Measurements from ENCODE around the gene GPAM. TPM values are rescaled to one million over a fixed set of nuclear protein-coding genes. Genes with fewer than 3 reads are reported as not detected.

The GPAM gene
- total RNA-seq, 1 donor from 2014 or later: 10.8 TPM

GRCh38 chr10:112218036-112218390 lies 34.4 kb upstream of the GPAM start:
- no peak for DNase-seq (ENCODE audit: low spot score)
- H3K4me1 Mint-ChIP-seq (ENCODE audit: low read depth): no peaks in the 10 kb centered on the region
- H3K27ac Mint-ChIP-seq (ENCODE audit: unreplicated experiment): no peak overlapping the region
- no peak for TF ChIP-seq CTCF (IDR thresholded peaks at IDR 0.05)
- no peaks in the 10 kb centered on the region for H3K36me3 Mint-ChIP-seq (ENCODE audit: low read depth)
- no peak overlapping the region for H3K4me3 Mint-ChIP-seq (ENCODE audit: unreplicated experiment)
- H3K27me3 Mint-ChIP-seq (ENCODE audit: low read depth): peaks cover 3% of the 10 kb centered on the region
- peaks cover 7% of the 10 kb centered on the region for H3K9me3 Mint-ChIP-seq (ENCODE audit: low read depth)

GRCh38 chr10:112217386-112218035 lies 33.9 kb upstream of the GPAM start:
- Mint-ChIP-seq H3K27ac (ENCODE audit: unreplicated experiment) (no peak overlapping the region), H3K4me1 (ENCODE audit: low read depth) (no peaks in the 10 kb centered on the region), H3K4me3 (ENCODE audit: unreplicated experiment) (no peak overlapping the region), H3K36me3 (ENCODE audit: low read depth) (no peaks in the 10 kb centered on the region), H3K9me3 (ENCODE audit: low read depth) (peaks cover 7% of the 10 kb centered on the region), H3K27me3 (ENCODE audit: low read depth) (peaks cover 3% of the 10 kb centered on the region)
- no peak for TF ChIP-seq CTCF (IDR thresholded peaks at IDR 0.05)
- no peak for DNase-seq (ENCODE audit: low spot score)

GRCh38 chr10:112216966-112217365 lies 33.4 kb upstream of the GPAM start:
- DNase-seq (ENCODE audit: low spot score): no peak
- H3K27me3 Mint-ChIP-seq (ENCODE audit: low read depth): peaks cover 3% of the 10 kb centered on the region
- H3K27ac Mint-ChIP-seq (ENCODE audit: unreplicated experiment): no peak overlapping the region
- H3K4me1 Mint-ChIP-seq (ENCODE audit: low read depth): no peaks in the 10 kb centered on the region
- TF ChIP-seq CTCF (IDR thresholded peaks at IDR 0.05): no peak
- H3K9me3 Mint-ChIP-seq (ENCODE audit: low read depth): peaks cover 7% of the 10 kb centered on the region
- H3K4me3 Mint-ChIP-seq (ENCODE audit: unreplicated experiment): no peak overlapping the region
- no peaks in the 10 kb centered on the region for H3K36me3 Mint-ChIP-seq (ENCODE audit: low read depth)

- no peak overlapping the region for H3K27ac Mint-ChIP-seq (ENCODE audit: unreplicated experiment)
- no peak for TF ChIP-seq CTCF (IDR thresholded peaks at IDR 0.05)
- no peaks in the 10 kb centered on the region for H3K4me1 Mint-ChIP-seq (ENCODE audit: low read depth)
Measured at GRCh38 chr10:112216151-112216550, 32.6 kb upstream of the GPAM start.

GRCh38 chr10:112215342-112215774 lies 31.8 kb upstream of the GPAM start:
- H3K4me3 Mint-ChIP-seq (ENCODE audit: unreplicated experiment): no peak overlapping the region
- H3K36me3 Mint-ChIP-seq (ENCODE audit: low read depth): no peaks in the 10 kb centered on the region
- no peaks in the 10 kb centered on the region for H3K4me1 Mint-ChIP-seq (ENCODE audit: low read depth)
- no peak overlapping the region for H3K27ac Mint-ChIP-seq (ENCODE audit: unreplicated experiment)
- DNase-seq (ENCODE audit: low spot score): no peak
- no peak for TF ChIP-seq CTCF (IDR thresholded peaks at IDR 0.05)
- peaks cover 3% of the 10 kb centered on the region for H3K27me3 Mint-ChIP-seq (ENCODE audit: low read depth)
- peaks cover 2% of the 10 kb centered on the region for H3K9me3 Mint-ChIP-seq (ENCODE audit: low read depth)

More at GRCh38 chr10:112216151-112216550, 32.6 kb upstream of the GPAM start:
- peaks cover 7% of the 10 kb centered on the region for H3K9me3 Mint-ChIP-seq (ENCODE audit: low read depth)
- H3K27me3 Mint-ChIP-seq (ENCODE audit: low read depth): peaks cover 3% of the 10 kb centered on the region
- DNase-seq (ENCODE audit: low spot score): no peak
- H3K4me3 Mint-ChIP-seq (ENCODE audit: unreplicated experiment): no peak overlapping the region
- H3K36me3 Mint-ChIP-seq (ENCODE audit: low read depth): no peaks in the 10 kb centered on the region
